OCI-LY7 (cell line): ENCODE measurements around the gene APH1A. TPM values are rescaled to one million over a fixed set of nuclear protein-coding genes. Genes with fewer than 3 reads are reported as not detected.

Experiments used
- BruUV-seq: library from RNA; stranded (reverse); fragments of 400-500 nt; replicated peaks from 2 replicates; lab custom pipeline; 2021; lab: Mats Ljungman, UMichigan
- CTCF ChIA-PET: fragments of 300-600 bp; sonication (Branson Sonifier 250); formaldehyde crosslinking; loops from one replicate; lab custom pipeline; 2022; ENCODE audit warnings: antibody characterized with exemption; ENCODE audit not compliant: unreplicated experiment; lab: Charles Lee
- POLR2A ChIA-PET: fragments of 300-600 bp; sonication (Branson Sonifier 250); formaldehyde crosslinking; loops from one replicate; lab custom pipeline; 2022; ENCODE audit warnings: antibody characterized with exemption; lab: Charles Lee
- DNase-seq: peaks from one replicate; pipeline ENCODE4 v3.0.0-alpha.2; 2015; ENCODE audit warnings: low spot score
- H2AFZ ChIP-seq: fragments of 200-600 bp; sonication (generic), shearing (Covaris generic); 2 replicates; pipeline ENCODE4 v1.6.1; 2014; ENCODE audit warnings: mild to moderate bottlenecking, antibody characterized with exemption, low read length, moderate library complexity
- H3K27ac ChIP-seq: fragments of 200-600 bp; sonication (generic); 2 replicates; pipeline ENCODE4 v1.5.1; 2014; ENCODE audit warnings: mixed run types, low read depth, mild to moderate bottlenecking, moderate library complexity, low read length, inconsistent platforms; ENCODE audit not compliant: poor library complexity, severe bottlenecking
- H3K36me3 ChIP-seq: fragments of 200-600 bp; sonication (generic); 2 replicates; pipeline ENCODE4 v1.6.1; 2014; ENCODE audit warnings: mild to moderate bottlenecking, antibody characterized with exemption, low read length, moderate library complexity, mixed read lengths; ENCODE audit not compliant: insufficient read depth
- H3K4me1 ChIP-seq: fragments of 200-600 bp; sonication (generic); 2 replicates; pipeline ENCODE4 v1.5.1; 2014; ENCODE audit warnings: mild to moderate bottlenecking, low read length; ENCODE audit not compliant: insufficient read depth, poor library complexity, severe bottlenecking
- H3K4me2 ChIP-seq: fragments of 200-600 bp; sonication (generic); 2 replicates; pipeline ENCODE4 v1.6.1; 2014; ENCODE audit warnings: mild to moderate bottlenecking, low read length
- H3K4me3 ChIP-seq: fragments of 200-600 bp; sonication (generic); 2 replicates; pipeline ENCODE4 v1.5.1; 2014; ENCODE audit warnings: mild to moderate bottlenecking, low read depth, low read length; ENCODE audit not compliant: poor library complexity, severe bottlenecking
- H3K79me2 ChIP-seq: fragments of 200-600 bp; sonication (generic); 2 replicates; pipeline ENCODE4 v1.6.1; 2016; ENCODE audit warnings: low read depth, mild to moderate bottlenecking, low read length, moderate library complexity, mixed read lengths; ENCODE audit not compliant: insufficient read depth
- H3K9me2 ChIP-seq: fragments of 200-600 bp; sonication (generic); 2 replicates; pipeline ENCODE4 v1.6.1; 2016; ENCODE audit warnings: mild to moderate bottlenecking, low read length, mixed read lengths; ENCODE audit not compliant: insufficient read depth
- H3K9me3 ChIP-seq: fragments of 200-600 bp; sonication (generic); 2 replicates; pipeline ENCODE4 v1.6.1; 2014; ENCODE audit warnings: mild to moderate bottlenecking, mixed run types, low read length, mixed read lengths
- H4K20me1 ChIP-seq: fragments of 200-600 bp; sonication (generic); 2 replicates; pipeline ENCODE4 v1.6.1; 2014; ENCODE audit warnings: mild to moderate bottlenecking, antibody characterized with exemption, low read length, moderate library complexity, mixed read lengths; ENCODE audit not compliant: insufficient read depth
- CTCF ChIP-seq: fragments of 200-600 bp; sonication (generic); conservative IDR thresholded peaks from 2 replicates; pipeline ENCODE4 v1.5.1; 2014; ENCODE audit warnings: mild to moderate bottlenecking, antibody characterized with exemption, low read length, moderate library complexity, mixed read lengths
- EZH2phosphoT487 ChIP-seq: fragments of 200-600 bp; sonication (generic); IDR thresholded peaks from 2 replicates; pipeline ENCODE4 v1.6.1; 2018; ENCODE audit warnings: low read depth, borderline replicate concordance, mild to moderate bottlenecking, mixed run types, antibody characterized with exemption, low read length, moderate library complexity, mixed read lengths
- intact Hi-C: fragments of 100-400 bp; cut with micrococcal nuclease; formaldehyde crosslinking; loops from one replicate; pipeline ENCODE4 v1.10.0; 2022; ENCODE audit not compliant: unreplicated experiment
- total RNA-seq, 2 experiments: library from RNA; depleted of rRNA in 1 of 2; stranded (reverse); fragments of >200 nt in 1 of 2; shearing (Covaris generic) in 1 of 2; gene quantifications; 2 replicates each; pipeline ENCODE4 v1.2.3, GENCODE V29; 2014 to 2022

Gene APH1A
- total RNA-seq, 2 experiments from 2014 or later: 113 to 124 TPM

- TF ChIP-seq EZH2phosphoT487: no peak
- TF ChIP-seq CTCF: peak; percentile 67
- BruUV-seq: TSS peak; percentile 85
- ChIA-PET POLR2A (interaction anchor here (0.6 to 1.1 kb wide), 4 partner anchors 13 to 43 kb away, joined by 3 to 5 read pairs (median 3); partner anchors contain the start of gene APH1A), CTCF (no interaction called here)
- peak within 1 kb of the TSS; percentile 95 for H3K27ac ChIP-seq
- H3K79me2 ChIP-seq: peaks cover 49% of the 10 kb centered on the region
- no peaks in the 10 kb centered on the region for H3K9me3 ChIP-seq
- intact Hi-C loops: loop anchor here (1.0 to 2.0 kb wide), 2 partner anchors 33 to 75 kb away; partner anchors contain the start of gene APH1A
- peak within 1 kb of the TSS; percentile 97 for H3K4me2 ChIP-seq
- peak; percentile 99 for DNase-seq
- H3K36me3 ChIP-seq: peaks cover 26% of the 10 kb centered on the region
- H4K20me1 ChIP-seq: peaks cover 16% of the 10 kb centered on the region
- H3K4me3 ChIP-seq: peak within 1 kb of the TSS; percentile 96
- peak within 1 kb of the TSS; percentile 72 for H2AFZ ChIP-seq
- H3K9me2 ChIP-seq: no peaks in the 10 kb centered on the region
- H3K4me1 ChIP-seq: peaks cover 21% of the 10 kb centered on the region
These were observed 32.8 kb downstream of the APH1A start, which contains the start of gene ANP32E for GRCh38 chr1:150235852-150236613. Gene ANP32E, minus strand, starts transcription at chr1:150236112. Its CDS starts 326 bp downstream, at chr1:150235786.

GRCh38 chr1:150235294-150235851 is 33.4 kb downstream of the APH1A start:
- Histone ChIP-seq H3K4me2 (peak overlapping the region; percentile 97), H3K36me3 (peaks cover 33% of the 10 kb centered on the region), H4K20me1 (peaks cover 16% of the 10 kb centered on the region), H3K9me2 (no peaks in the 10 kb centered on the region), H3K27ac (peak overlapping the region; percentile 95), H3K4me1 (peaks cover 21% of the 10 kb centered on the region), H3K9me3 (no peaks in the 10 kb centered on the region; the same call in 1 of the 2 replicates), H3K4me3 (peak overlapping the region; percentile 96), H2AFZ (peak overlapping the region; percentile 35; the same call in 1 of the 2 replicates), H3K79me2 (peaks cover 55% of the 10 kb centered on the region)
- intact Hi-C loops: no loop called here
- ChIA-PET CTCF (interaction anchor here (0.8 kb wide), 1 partner anchor 27 kb away, joined by 3 read pairs; no protein-coding TSS in a partner anchor), POLR2A (interaction anchor here (0.8 to 1.0 kb wide), 2 partner anchors 13 to 39 kb away, joined by 3 read pairs; no protein-coding TSS in a partner anchor)
- TF ChIP-seq EZH2phosphoT487 (no peak), CTCF (peak; percentile 51)
- BruUV-seq: no TSS peak
- DNase-seq: peak; percentile 63
